ENCODE results near the gene CCL25. TPM values are rescaled to one million over a fixed set of nuclear protein-coding genes. Genes with fewer than 3 reads are reported as not detected.

CCL25 gene
- total RNA-seq, 2 experiments from 2014 or later, result not detected

DNA sequence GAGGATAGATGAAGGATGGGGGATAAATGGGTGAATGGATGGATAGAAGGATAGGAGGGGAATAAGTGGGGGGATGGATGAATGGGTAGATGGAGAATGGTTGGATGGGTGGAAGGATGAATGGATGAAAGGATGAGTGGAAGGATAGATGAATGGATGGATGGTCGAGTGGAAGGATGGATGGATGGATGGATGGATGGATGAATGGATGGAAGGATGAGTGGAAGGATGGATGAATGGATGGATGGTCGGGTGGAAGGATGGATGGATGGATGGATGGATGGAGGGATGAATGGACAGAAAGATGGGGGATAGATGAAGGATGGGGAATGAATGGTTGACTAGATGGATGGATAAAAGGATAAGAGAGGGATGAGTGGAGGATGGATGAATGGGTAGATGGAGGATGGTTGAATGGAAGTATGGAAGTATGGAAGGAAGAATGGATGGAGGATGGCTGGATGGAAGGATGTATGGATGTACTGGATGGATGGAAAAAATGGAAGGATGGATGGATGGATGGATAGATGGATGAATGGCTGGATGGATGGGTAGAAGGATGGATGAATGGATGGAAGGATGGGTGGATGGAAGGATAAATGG is 54.8 kb downstream of the CCL25 start:
- ChIA-PET CTCF (no interaction called here), POLR2A (no interaction called here)

DNA sequence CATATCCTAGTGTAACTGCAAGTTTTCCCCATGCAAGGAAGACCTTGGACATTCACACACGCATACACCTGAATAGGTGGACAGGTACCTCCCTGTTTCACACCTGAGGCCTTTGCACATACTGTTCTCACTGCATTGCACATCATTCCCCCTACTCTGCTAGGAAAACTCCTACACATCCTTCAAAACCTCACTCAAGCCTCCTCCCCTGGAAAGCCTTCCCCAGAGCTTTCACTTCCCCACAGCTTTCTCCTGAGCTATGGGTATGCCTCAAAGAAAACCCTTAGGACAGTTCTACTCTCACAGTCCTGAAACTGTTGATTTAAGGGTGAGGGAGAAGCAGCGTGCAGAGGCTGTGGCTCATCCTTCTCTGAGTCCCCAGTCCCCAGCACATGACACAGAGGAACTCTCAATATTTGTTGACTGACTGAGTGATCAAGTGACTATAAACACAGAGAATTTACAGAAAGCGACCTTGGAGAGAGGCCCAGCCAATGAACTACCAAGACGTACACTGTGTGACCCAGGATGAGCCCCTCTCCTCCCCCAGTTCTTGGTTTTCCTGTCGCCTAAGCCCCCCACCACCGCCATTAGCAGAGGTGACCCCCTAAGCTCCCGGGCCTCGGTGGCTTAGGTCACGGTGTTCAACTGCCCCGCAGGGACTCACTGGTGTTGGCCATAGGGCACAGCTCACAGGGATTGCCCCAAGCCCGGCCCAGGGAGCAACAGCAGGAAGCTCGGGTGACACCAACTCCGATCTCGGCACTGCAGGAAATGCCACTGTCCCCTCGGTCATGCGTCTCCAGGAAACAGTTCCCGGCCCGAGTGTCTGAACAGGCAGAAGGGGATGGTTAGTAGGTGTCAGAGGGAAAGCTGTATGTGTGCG is 56.2 kb downstream of the CCL25 start:
- ChIA-PET POLR2A (no interaction called here), CTCF (no interaction called here)

DNA sequence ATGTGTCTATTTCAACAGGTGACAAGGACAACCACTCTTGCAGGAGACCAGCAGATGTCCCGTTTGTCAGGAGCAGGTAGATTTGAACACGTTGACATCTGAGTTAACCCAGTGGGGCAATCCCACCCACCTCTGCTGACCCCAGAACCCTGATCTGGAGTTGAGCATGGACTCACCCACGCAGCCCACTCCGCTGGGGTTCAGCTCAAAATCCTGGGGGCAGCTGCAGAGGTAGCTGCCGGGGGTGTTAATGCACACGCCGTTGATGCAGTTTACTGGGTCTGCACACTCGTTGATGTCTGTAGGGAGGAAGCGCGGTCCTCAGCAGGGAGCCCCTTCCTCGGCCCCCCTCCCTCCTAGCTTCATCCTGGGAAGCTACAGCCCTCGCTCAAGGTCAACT is 56.9 kb downstream of the CCL25 start:
- POLR2A ChIA-PET, result no interaction called here
- CTCF ChIA-PET, result no interaction called here

DNA sequence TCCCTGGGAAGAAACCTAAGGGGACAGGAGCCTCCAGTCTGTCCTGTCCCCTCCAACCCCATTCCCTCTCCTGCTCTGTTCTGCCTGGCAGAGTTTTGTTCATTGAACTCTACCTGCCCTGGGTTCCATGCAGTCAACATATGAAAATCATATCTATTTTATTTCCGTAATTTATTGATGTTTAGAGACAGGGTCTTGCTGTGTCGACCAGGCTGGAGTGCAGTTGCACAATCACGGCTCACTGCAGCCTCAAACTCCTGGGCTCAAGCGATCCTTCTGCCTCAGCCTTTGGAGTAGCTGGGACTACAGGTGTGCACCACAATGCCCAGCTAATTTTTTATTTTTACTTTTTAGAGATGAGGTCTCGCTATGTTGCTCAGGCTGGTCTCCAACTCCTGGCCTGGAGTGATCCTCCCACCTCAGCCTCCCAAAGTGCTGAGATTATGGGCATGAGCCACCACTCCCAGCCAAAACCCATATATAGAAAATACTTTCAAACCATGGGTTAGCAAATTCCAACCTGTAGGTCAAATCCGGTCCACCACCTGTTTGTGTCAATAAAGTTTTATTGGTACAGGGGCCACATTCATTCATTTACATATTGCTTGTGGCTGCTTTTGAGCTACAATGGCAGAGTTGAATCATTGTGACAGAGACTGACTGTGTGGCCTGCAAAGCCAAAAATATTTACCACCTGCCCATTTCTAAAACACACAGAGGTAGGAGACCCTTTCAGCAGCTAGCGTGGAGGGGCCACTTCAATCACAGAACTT is 57.5 kb downstream of the CCL25 start:
- POLR2A ChIA-PET, result no interaction called here
- CTCF ChIA-PET, result no interaction called here

DNA sequence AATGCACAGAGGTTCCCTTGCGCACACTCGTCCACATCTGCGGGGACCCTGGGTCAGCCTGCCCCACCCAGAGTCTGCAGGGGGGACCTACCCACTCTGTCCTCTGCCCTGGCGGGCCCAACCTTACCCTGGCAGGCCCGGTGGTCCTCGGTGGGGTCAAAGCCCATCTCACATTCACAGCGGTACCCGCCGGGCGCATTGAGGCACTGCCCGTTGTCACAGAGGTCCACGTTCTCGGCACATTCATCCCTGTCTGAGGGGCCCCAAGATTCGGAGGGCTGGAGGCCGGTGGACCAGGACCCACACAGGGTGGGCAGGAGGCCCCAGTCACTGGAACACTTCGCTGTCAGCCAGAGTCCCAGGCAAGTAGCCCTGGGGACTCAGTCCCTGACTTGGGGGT is 58.4 kb downstream of the CCL25 start:
- ChIA-PET POLR2A (no interaction called here), CTCF (no interaction called here)

DNA sequence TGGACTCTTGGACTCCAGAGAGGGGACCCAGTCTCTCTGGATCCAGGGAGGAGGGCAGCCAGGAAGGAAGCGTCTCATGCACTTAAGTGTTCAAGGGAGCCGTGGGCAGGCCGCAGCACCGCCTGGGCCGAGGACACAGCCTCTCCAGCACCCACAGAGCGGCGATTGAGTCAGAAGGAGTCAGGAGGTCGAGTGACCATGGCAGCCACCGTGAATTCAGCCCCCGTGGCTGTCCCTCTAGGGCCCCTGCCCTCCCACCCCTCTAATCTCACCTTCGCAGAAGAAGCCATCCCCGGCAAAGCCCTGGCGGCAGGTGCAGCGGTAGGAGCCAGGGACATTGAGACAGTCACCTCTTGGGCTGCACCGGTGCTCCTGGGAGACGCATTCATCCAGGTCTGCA is 58.8 kb downstream of the CCL25 start:
- CTCF ChIA-PET, result no interaction called here
- POLR2A ChIA-PET, result no interaction called here

Other genes with a start within 250 kb of the CCL25 start
- 1 to 10 TPM; 5.3 to 6.0 TPM for gene EVI5L, start 222.5 kb upstream of the CCL25 start, total RNA-seq
- under 1 TPM; 0.06 to 0.17 TPM for gene PRR36, start 178.4 kb upstream of the CCL25 start, total RNA-seq
- gene LRRC8E, start 164.2 kb upstream of the CCL25 start, total RNA-seq, result not detected
- gene MAP2K7, start 148.9 kb upstream of the CCL25 start, total RNA-seq, result 10 to 100 TPM; 34.9 to 35.7 TPM
- 1 to 10 TPM; 7.6 to 9.3 TPM for gene TGFBR3L, start 137.9 kb upstream of the CCL25 start, total RNA-seq
- gene SNAPC2, start 132.4 kb upstream of the CCL25 start, total RNA-seq, result 10 to 100 TPM; 16.4 to 17.3 TPM
- under 1 TPM; 0.69 to 0.91 TPM for gene CTXN1, start 126.6 kb upstream of the CCL25 start, total RNA-seq
- gene TIMM44, start 109.1 kb upstream of the CCL25 start, total RNA-seq, result 100 to 1,000 TPM; 115 to 118 TPM
- 100 to 1,000 TPM; 166 to 169 TPM for gene ELAVL1, start 47.1 kb upstream of the CCL25 start, total RNA-seq
- not detected for gene FBN3, start 96.8 kb downstream of the CCL25 start, total RNA-seq
- 10 to 100 TPM; 18.0 to 20.5 TPM for gene CERS4, start 156.6 kb downstream of the CCL25 start, total RNA-seq

Measured in activated CD8-positive, alpha-beta memory T cell treated with anti-CD3 and anti-CD28 coated beads for 36 hours (primary cell).